Tibial nerve (tissue), 4 donors: ENCODE measurements around the gene PCGF6.

ENCODE experiments used
- EP300 ChIP-seq, 2 donors: sonication (generic); formaldehyde crosslinking; IDR thresholded peaks; one replicate each; pipeline ENCODE4 v1.6.1; 2017; ENCODE audit warnings: antibody characterized with exemption in 2 of 2, mild to moderate bottlenecking in 1 of 2
- POLR2A ChIP-seq, 2 donors: fragments of 450-650 bp; IDR thresholded peaks; one replicate each; pipeline ENCODE4 v1.6.1; 2017; ENCODE audit warnings: antibody characterized with exemption in 2 of 2, mild to moderate bottlenecking in 2 of 2, moderate library complexity in 2 of 2
- TF ChIP-seq, protein P1 (sequence below), 5 experiments: fragments of 200-600 bp in 3 of 5; fragments of 450-650 bp in 2 of 5; sonication (generic) in 3 of 5; IDR thresholded peaks; one replicate each; pipeline ENCODE4 v1.5.1; 2016 to 2019; ENCODE audit warnings: antibody characterized with exemption in 5 of 5, mild to moderate bottlenecking in 3 of 5, moderate library complexity in 2 of 5

DNA sequence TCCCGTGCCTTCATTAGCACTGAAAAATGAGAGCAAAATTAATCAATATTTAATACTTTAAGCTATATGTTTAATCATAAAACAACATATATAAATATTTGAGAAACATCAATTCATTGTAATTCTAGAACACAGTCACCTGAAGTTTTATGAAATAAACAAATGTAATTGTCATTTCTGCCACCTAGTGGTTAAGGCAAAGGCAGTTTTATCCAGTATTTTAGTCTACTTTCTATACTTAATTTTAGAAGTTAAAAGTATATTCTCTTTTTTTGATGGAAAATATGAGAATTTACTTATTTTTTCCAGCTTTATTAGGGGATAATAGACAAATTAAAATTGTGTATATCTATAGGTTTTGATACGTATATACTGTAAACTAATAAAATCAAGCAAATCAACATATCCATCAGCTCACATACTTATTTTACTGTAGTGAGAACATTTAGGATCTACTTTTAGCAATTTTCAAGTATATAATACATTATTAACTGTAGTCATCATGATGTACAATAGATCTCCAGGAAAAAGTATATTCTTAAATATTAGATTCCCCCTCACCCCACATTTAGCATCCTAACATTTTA is 16.9 kb downstream of the PCGF6 start:
- TF ChIP-seq, protein P1, sequence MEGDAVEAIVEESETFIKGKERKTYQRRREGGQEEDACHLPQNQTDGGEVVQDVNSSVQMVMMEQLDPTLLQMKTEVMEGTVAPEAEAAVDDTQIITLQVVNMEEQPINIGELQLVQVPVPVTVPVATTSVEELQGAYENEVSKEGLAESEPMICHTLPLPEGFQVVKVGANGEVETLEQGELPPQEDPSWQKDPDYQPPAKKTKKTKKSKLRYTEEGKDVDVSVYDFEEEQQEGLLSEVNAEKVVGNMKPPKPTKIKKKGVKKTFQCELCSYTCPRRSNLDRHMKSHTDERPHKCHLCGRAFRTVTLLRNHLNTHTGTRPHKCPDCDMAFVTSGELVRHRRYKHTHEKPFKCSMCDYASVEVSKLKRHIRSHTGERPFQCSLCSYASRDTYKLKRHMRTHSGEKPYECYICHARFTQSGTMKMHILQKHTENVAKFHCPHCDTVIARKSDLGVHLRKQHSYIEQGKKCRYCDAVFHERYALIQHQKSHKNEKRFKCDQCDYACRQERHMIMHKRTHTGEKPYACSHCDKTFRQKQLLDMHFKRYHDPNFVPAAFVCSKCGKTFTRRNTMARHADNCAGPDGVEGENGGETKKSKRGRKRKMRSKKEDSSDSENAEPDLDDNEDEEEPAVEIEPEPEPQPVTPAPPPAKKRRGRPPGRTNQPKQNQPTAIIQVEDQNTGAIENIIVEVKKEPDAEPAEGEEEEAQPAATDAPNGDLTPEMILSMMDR (IDR thresholded peaks at IDR 0.05): peak; percentile 15 to 44 (median 38)
- no peak for TF ChIP-seq POLR2A (IDR thresholded peaks at IDR 0.05)
- TF ChIP-seq EP300 (IDR thresholded peaks at IDR 0.05): no peak
